ENCODE data around the gene ANKRD27.

DNA sequence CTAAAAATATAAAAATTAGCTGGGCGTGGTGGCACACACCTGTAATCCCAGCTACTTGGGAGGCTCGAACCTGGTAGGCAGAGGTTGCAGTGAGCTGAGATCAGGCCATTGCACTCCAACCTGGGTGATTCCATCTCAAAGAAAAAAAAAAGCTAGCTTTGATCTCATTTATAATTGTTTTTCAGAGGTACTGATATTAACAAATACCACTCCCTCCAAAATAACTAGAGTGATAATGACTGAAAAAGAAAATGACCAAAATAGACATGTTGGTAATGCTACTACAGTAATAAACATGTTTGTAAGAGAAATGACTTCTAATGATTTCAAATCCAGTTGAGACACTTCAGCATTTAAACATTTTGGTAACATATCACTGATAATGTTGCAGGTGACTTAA lies 81.0 kb downstream of the ANKRD27 start:
- no peak for TF ChIP-seq CTCF (IDR thresholded peaks at IDR 0.05)
- TF ChIP-seq EZH2 (IDR thresholded peaks at IDR 0.05): no peak
